Lung (tissue), 13 donors: Measurements from ENCODE around the gene RNF13. TPM values are rescaled to one million over a fixed set of nuclear protein-coding genes. Genes with fewer than 3 reads are reported as not detected.

Source experiments
- ATAC-seq: fragments of 200-7000 bp; cut with Tn5 transposase; one replicate; pipeline ENCODE4 v1.9.1; 2020; ENCODE audit warnings: moderate number of reproducible peaks; ENCODE audit not compliant: insufficient read depth, low FRiP score
- DNase-seq, 3 donors: peaks; one replicate each; pipeline ENCODE4 v3.0.0-alpha.2; 2013 to 2017
- H3K27ac ChIP-seq, 2 donors: one replicate each; pipeline ENCODE4 v1.5.1; 2013; ENCODE audit warnings: mild to moderate bottlenecking in 2 of 2, moderate library complexity in 2 of 2, control low read depth in 1 of 2, inconsistent platforms in 1 of 2, low read depth in 1 of 2, low read length in 1 of 2
- H3K27me3 ChIP-seq, 3 donors: one replicate each; pipeline ENCODE4 v1.5.1; 2013; ENCODE audit warnings: low read length in 2 of 3; ENCODE audit not compliant: control insufficient read depth in 3 of 3, insufficient read depth in 3 of 3
- H3K36me3 ChIP-seq, 4 donors: one replicate each; pipeline ENCODE4 v1.5.1; 2013; ENCODE audit warnings: low read length in 4 of 4, mild to moderate bottlenecking in 1 of 4, moderate library complexity in 1 of 4; ENCODE audit not compliant: control insufficient read depth in 4 of 4, insufficient read depth in 4 of 4
- H3K4me1 ChIP-seq, 5 donors: one replicate each; pipeline ENCODE4 v1.5.1; 2013; ENCODE audit warnings: low read length in 5 of 5, mild to moderate bottlenecking in 2 of 5, moderate library complexity in 1 of 5; ENCODE audit not compliant: control insufficient read depth in 5 of 5, insufficient read depth in 5 of 5
- H3K4me3 ChIP-seq: one replicate; pipeline ENCODE4 v1.5.1; 2013; ENCODE audit warnings: mild to moderate bottlenecking, control low read depth, moderate library complexity
- H3K9ac ChIP-seq, 2 donors: one replicate each; pipeline ENCODE4 v1.5.1; 2013; ENCODE audit warnings: low read length in 2 of 2, control low read depth in 1 of 2; ENCODE audit not compliant: insufficient read depth in 1 of 2
- H3K9me3 ChIP-seq, 4 donors: one replicate each; pipeline ENCODE4 v1.5.1; 2013; ENCODE audit warnings: low read length in 3 of 4, mild to moderate bottlenecking in 1 of 4, moderate library complexity in 1 of 4; ENCODE audit not compliant: control insufficient read depth in 4 of 4, insufficient read depth in 3 of 4
- CTCF ChIP-seq: IDR thresholded peaks from 2 replicates; pipeline ENCODE4 v1.5.1; 2012; ENCODE audit warnings: mild to moderate bottlenecking; ENCODE audit errors: control extremely low read depth, extremely low read depth
- WGBS, 2 donors: extraction: QIAGEN DNeasy Blood & Tissue Kit; methylation state at CpG; one replicate each; pipeline ENCODE4 v1.1.7; 2013; 5-methylcytosine and 5-hydroxymethylcytosine counted together
- polyA plus RNA-seq, 2 donors: library from polyadenylated mRNA; stranded (reverse); fragments of 200-250 nt; gene quantifications; one replicate each; pipeline ENCODE4 v1.2.1, GENCODE V29; 2013
- small RNA-seq: library from RNA; depleted of rRNA; stranded (forward); fragments of <200 nt; gene quantifications from one replicate; pipeline ENCODE3, GENCODE V24; 2014; ENCODE audit warnings: low replicate concordance
- total RNA-seq, 2 donors: library from RNA; depleted of rRNA in 1 of 2; stranded (reverse); fragments of >200 nt in 1 of 2; gene quantifications; one replicate each; pipeline ENCODE4 v1.2.1, GENCODE V29; 2014 to 2021
- donor health status: control.
- donor health status: control.
- donor health status: Bipolar disorder and iron deficiency.
- donor health status: healthy.
- donor health status: DM: yes; HTN: yes; CAD: no.

Gene RNF13
- total and polyA plus RNA-seq, 4 donors: 56.2 to 170 (median 96.7) TPM

DNA sequence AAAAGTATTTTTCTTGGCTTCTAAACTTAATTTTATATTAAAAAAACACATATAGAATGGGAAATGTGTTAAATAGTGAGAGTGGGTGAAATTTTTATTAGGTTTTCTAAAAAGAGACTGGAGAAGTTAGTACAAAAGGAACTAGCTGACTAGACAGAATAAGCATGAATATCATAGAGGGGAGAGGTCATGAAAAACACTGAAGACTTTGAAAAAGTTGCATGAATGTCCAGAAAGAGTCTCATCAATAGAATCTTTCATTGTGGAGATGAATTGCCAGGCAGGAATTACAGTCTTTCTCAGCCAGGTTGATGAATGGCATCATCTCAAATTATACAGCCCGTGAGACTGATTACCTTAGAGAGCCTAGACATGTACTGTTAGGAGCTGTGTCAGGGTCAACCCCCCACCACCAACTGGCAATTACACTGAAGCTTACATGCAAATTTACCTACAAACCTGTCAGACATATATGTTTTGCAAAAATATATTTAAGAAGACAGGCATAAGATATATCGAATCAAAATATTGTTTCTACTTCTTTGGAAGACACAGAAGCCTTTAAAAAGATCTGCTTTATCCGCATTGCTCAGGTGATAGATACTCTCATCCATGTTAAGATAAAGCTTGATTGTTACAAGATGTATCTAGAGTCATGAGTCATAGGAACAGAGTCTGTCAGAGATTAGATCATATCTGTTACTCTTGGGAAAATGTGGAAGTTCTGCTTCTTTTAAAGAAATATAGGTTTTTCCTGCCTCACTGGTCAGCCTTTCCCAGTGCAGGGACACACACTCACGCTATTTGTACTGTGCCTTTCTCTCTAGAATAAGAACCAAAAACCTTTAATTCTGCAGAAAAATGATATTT, 192.5 kb downstream of the RNF13 start:
- DNase-seq: no peak
- no peak for TF ChIP-seq CTCF
- Histone ChIP-seq H3K4me1 (no peaks in the 10 kb centered on the region), H3K4me3 (no peak overlapping the region), H3K27ac (no peak overlapping the region), H3K36me3 (no peaks in the 10 kb centered on the region), H3K9ac (no peak overlapping the region), H3K27me3 (no peaks in the 10 kb centered on the region), H3K9me3 (no peaks in the 10 kb centered on the region)
- WGBS, 2 donors: 68 to 76% methylated on average over 4 of the region's 4 CpGs
- ATAC-seq: no peak

DNA sequence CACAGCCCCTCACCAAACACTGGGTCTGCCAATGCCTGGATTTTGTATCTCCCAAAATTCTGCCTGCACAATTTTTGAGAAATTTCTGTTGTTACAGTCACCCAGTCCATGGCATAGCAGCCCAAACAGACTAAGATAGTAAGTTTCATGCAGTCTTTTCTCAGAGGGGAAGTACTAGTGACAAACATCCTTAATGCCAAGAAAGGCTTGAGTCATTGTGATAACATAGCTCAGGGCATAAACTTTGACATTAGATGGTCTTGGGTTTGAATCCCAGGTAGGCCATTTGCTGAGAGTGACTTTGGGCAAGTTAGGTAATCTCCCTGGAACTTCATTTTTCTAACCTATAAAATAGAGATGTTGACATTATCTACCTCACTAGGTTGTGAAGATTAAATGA, 193.8 kb downstream of the RNF13 start:
- Histone ChIP-seq H3K4me3 (no peak overlapping the region), H3K27ac (no peak overlapping the region), H3K9me3 (no peaks in the 10 kb centered on the region), H3K27me3 (no peaks in the 10 kb centered on the region), H3K9ac (no peak overlapping the region), H3K36me3 (no peaks in the 10 kb centered on the region), H3K4me1 (no peaks in the 10 kb centered on the region)
- TF ChIP-seq CTCF: no peak
- no peak for ATAC-seq
- no peak for DNase-seq

Small RNAs within 50 kb of the gene (small RNA-seq; reads per million reads assigned to genes)
- gene RNU6-507P: not detected
- gene RNU6-720P: not detected

Other genes starting within 250 kb of the RNF13 start
- 100 to 1,000 TPM in 1 of 2 donors, 10 to 100 TPM in 1; 88.9 to 186 TPM for gene WWTR1, start 155.2 kb upstream of the RNF13 start, total RNA-seq
- gene WWTR1, start 155.2 kb upstream of the RNF13 start, polyA plus RNA-seq: 10 to 100 TPM; 29.3 to 37.9 TPM
- 10 to 100 TPM; 35.6 to 72.4 TPM for gene COMMD2, start 60.7 kb upstream of the RNF13 start, total RNA-seq
- gene COMMD2, start 60.7 kb upstream of the RNF13 start, polyA plus RNA-seq: 10 to 100 TPM; 10.1 to 23.7 TPM
- gene ANKUB1, start 20.7 kb upstream of the RNF13 start, total RNA-seq: 1 to 10 TPM; 3.5 to 6.7 TPM
- 1 to 10 TPM; 1.3 to 1.4 TPM for gene ANKUB1, start 20.7 kb upstream of the RNF13 start, polyA plus RNA-seq
- 10 to 100 TPM; 69.7 to 91.7 TPM for gene PFN2, start 157.7 kb downstream of the RNF13 start, total RNA-seq
- 10 to 100 TPM; 28.1 to 28.8 TPM for gene PFN2, start 157.7 kb downstream of the RNF13 start, polyA plus RNA-seq